IPS-18c (cell line): ENCODE data around the gene ENOX1.

Experiments
- H3K4me3 ChIP-seq: 2 replicates; pipeline ENCODE4 v1.7.0; 2013; ENCODE audit warnings: low read depth, mild to moderate bottlenecking, low read length, moderate library complexity; ENCODE audit not compliant: insufficient read depth
- H3K9me3 ChIP-seq: one replicate; pipeline ENCODE4 v1.6.1; 2013; ENCODE audit warnings: mild to moderate bottlenecking, low read length, moderate library complexity; ENCODE audit not compliant: control insufficient read depth, insufficient read depth

ENOX1 gene

GRCh38 chr13:43284162-43284561 lies 502.6 kb downstream of the ENOX1 start:
- Histone ChIP-seq H3K4me3 (no peak overlapping the region), H3K9me3 (no peaks in the 10 kb centered on the region)

DNA sequence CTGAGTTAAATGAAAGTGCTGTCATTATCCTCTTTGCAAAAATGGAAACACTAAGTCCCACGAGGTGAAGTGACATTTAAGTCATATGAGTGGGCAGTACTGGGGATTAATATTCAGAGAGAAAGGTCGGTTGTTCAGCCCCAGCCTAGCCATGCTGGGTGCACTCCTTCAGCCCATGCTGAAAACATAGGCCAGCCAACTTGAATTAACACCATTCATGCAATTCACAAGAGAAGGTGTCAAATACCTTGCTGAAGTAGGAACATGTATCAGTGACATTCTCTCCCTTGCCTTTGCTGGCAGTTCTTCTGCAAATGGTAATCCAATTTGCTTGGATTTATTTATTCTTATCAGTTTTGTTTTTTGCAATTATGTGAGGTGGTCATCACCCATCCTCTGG lies 507.1 kb downstream of the ENOX1 start:
- Histone ChIP-seq H3K9me3 (no peaks in the 10 kb centered on the region), H3K4me3 (no peak overlapping the region)

DNA sequence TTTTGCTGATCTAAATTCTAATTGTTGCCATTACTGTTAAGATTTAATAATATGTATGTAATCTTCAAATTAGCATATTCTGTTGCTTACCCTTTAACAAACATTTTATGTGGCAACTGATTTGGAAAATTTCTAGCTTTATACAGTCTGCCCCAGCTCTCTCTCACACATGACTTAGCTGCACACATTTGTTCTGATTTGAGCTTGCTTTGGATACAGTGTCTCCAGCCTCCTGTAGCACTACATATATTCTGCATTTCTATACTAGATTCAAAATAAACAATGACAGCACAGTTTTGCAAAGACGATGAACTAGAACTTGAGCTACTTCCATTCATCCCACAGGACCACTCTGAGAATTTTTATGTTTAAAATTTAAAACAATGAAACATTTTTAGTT lies 508.6 kb downstream of the ENOX1 start:
- Histone ChIP-seq H3K4me3 (no peak overlapping the region), H3K9me3 (no peaks in the 10 kb centered on the region)

DNA sequence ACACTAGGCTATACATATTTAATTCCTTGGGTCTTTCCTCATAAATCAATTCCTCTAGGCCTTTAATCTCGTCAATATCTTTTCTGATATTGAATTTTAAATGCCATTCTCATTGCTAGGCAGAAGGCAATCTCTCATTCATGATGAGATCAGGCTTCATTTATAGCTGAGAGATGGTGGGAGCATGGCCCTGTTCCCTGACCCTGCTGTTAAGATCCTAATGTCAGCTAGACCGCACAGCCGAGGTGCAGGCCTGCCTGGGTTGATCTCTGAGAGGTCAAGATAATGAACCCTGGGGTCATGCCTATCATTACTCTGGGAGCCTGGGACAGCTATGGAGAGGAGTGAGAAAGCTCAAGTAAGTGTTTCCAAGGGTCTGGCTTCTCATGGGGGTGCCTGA lies 509.6 kb downstream of the ENOX1 start:
- H3K9me3 ChIP-seq: no peaks in the 10 kb centered on the region
- H3K4me3 ChIP-seq: no peak overlapping the region

- H3K9me3 ChIP-seq: no peaks in the 10 kb centered on the region
Observed at GRCh38 chr13:43274881-43275280, 511.9 kb downstream of the ENOX1 start.

DNA sequence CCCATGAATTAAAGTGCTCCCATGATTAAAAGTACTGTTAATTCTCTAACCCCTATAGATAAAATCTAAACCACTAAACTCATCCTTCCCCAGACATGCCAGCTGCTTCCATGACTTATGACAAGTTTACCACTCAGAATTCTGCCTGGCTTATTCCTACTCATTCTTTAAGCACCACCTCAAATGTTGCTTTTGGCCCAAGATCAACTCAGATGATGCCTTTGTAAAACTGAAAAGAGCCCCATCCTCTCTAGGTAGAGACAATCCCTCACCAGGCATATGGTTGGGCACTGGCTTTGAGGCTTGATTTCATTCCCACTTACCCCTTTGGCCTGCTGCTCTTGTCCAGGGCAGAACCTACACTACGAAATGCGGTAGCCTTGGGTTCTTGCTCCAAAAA lies 513.4 kb downstream of the ENOX1 start:
- no peaks in the 10 kb centered on the region for H3K9me3 ChIP-seq
- no peak overlapping the region for H3K4me3 ChIP-seq

More at GRCh38 chr13:43274881-43275280, 511.9 kb downstream of the ENOX1 start:
- H3K4me3 ChIP-seq: no peak overlapping the region

DNA sequence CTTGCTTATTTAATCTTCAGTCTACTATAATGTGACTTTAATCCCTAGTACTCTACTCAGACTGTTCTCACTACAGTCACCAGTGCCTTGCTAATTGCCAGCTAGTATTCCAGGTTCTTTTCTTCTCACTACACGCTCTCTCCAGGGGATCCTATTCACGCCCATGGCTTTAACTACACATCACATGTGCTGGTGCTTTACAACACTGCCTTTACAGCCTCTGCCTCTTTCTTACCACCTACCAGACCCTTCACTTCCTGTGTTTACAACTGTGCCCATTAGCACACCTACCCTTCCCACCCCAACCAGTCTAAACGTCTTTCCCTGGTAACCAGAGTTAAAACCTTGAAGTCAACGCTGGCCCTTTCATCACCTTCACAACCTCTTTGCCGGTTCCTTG lies 513.9 kb downstream of the ENOX1 start:
- no peak overlapping the region for H3K4me3 ChIP-seq
- H3K9me3 ChIP-seq: no peaks in the 10 kb centered on the region

DNA sequence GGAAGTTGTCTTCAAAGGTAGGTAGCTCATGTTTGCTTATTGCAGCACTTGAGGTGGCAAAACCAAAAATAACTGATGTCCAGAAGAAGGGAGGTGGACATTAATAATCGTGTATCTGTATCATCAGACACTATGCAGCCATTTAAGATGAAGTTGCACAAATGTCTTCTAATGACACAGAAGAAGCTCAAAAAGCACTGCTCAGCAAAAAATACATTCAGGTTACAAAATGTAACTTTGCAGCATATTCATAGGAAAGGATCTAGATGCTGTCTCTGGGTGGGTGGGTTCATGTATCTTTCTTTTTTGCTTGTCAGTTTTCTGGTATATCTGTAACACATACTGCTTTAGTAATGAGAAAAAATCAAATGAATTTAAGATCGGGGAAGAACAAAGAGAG lies 515.6 kb downstream of the ENOX1 start:
- no peak overlapping the region for H3K4me3 ChIP-seq
- H3K9me3 ChIP-seq: no peaks in the 10 kb centered on the region

- no peak overlapping the region for H3K4me3 ChIP-seq
- H3K9me3 ChIP-seq: no peaks in the 10 kb centered on the region
Observed at GRCh38 chr13:43270130-43270830, 516.5 kb downstream of the ENOX1 start.

DNA sequence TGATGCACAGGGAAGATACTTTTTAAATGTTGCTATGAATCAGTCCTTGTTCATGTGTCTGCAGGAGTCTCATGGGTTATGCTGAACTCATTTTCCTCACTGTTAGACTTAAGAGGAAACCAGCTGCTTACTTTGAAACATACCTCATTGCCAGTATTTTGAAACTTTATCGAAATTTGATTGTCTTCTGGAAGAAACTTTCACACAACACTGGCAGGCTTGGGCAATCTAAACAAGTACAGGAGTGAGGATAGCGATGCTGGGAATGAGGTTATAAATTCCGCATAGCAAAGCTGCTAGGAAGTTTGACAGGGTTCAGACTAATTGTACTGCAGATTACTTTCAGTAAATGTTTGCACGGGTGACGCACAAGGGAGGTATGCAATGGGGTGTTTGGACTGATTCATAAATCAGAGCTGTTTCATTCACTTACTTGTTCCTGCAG lies 517.7 kb downstream of the ENOX1 start:
- no peak overlapping the region for H3K4me3 ChIP-seq
- H3K9me3 ChIP-seq: no peaks in the 10 kb centered on the region

GRCh38 chr13:43268632-43269031 lies 518.1 kb downstream of the ENOX1 start:
- Histone ChIP-seq H3K9me3 (no peaks in the 10 kb centered on the region), H3K4me3 (no peak overlapping the region)

DNA sequence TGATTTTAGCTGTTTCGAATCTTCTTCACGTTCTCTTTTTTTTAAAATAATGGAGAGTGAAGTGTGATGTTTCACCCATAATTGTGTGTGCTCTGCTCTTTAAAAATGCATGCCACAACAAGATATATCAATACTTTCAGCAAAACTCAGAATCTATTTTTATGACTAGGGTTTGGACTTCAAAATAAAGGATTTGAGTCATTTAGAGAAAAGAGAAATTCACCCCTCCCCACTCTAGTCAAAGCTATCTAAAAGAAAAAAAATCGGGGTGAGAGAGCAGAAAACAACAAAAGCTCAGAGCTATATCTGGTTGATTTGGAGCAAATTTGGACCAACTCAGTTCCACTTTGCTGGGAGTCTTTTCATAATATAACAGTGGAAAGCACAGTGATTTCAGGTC lies 518.9 kb downstream of the ENOX1 start:
- Histone ChIP-seq H3K9me3 (no peaks in the 10 kb centered on the region), H3K4me3 (no peak overlapping the region)

DNA sequence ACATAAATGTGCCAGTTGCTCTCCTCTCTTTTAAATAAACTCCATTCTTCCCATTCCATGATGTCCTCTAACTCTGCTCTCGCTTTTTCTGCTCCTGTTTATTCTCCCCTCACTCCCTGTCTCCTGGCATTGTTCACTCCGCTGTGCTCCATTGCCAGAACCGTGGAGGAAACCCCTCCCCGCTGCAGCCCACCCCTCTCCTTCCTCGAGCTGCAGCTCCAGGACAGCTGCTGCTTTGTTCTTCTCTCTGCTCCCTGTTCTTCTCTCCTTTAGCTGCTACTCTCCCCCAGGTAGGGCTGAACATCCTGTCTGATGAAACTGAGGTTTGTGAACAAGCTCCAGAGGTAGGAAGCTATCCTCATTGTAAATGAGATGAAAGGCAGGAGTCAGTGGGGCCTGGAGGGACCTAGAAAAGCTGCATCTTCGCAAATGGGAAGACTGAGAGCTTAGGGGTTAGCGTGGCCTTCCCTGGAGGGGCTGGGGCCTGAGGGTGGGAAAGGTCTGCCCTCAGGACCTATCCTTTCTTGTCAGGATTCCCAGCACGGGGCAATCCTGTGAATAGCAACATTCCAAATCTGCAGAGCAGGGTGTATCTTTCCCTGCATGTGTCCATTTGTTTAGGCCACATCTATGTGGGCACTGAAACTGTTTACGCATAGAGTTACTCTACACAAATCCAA lies 519.7 kb downstream of the ENOX1 start:
- no peak overlapping the region for H3K4me3 ChIP-seq
- no peaks in the 10 kb centered on the region for H3K9me3 ChIP-seq

GRCh38 chr13:43265028-43265427 lies 521.7 kb downstream of the ENOX1 start:
- H3K9me3 ChIP-seq: no peaks in the 10 kb centered on the region
- no peak overlapping the region for H3K4me3 ChIP-seq

- Histone ChIP-seq H3K9me3 (no peaks in the 10 kb centered on the region), H3K4me3 (no peak overlapping the region)
Observed at GRCh38 chr13:43264458-43264857, 522.3 kb downstream of the ENOX1 start.

DNA sequence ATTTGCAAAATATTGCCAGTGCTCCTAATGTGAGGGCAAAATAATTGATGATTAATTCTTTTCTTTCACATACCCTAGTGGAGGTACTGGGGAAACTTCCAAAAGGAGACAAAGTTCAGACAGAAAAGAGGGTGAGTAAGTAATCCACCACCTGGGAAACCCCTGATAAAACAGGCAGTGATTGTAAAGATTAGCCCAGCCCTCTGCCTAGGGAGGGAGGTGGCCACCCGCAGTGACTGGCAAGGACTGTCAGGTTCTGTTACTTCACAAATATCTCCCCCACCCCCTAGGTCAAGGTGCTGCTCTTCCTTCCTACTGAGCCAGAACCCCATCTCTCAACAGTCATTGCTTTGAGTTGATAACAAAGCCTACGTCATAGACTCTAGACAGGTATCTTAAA lies 523.7 kb downstream of the ENOX1 start:
- Histone ChIP-seq H3K4me3 (no peak overlapping the region), H3K9me3 (no peaks in the 10 kb centered on the region)

DNA sequence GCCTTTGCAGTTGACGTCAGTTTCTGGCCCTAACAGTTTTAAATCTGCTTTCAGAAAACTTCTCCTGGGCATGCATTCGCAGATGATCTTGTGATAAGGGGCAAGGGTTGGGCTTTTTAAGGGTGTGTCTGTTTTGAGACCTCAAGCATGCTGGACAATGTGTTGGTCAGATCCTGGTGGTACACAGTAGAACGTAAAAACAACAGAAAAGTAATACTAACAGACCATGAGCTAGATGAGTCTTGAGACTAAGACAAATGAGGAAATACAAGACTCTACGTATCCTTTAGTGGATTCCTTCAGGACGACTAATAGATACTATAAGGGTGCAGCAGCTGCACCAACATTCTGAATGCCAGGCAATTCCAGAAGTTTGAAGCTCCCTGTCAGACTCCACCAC lies 525.8 kb downstream of the ENOX1 start:
- no peak overlapping the region for H3K4me3 ChIP-seq
- no peaks in the 10 kb centered on the region for H3K9me3 ChIP-seq

GRCh38 chr13:43258771-43259170 lies 528.0 kb downstream of the ENOX1 start:
- H3K4me3 ChIP-seq: no peak overlapping the region

DNA sequence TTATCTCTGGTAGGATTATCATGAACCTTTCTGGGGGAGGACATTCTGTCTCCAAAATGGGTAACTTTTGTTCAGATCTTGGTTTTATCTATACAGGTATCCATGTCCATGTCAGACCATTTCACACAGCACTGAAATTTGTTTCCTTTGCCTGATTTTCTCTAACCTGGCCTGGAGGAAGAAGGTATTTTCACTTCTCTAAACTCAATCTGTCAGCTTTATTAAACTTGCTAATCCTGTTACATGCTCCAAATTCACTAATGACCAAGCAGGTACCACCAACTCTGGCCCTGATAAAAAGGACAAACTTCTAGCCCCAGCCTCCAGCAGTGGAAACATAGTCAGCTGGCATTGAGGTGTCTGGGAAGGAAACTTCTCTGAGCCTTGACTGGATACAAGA lies 529.0 kb downstream of the ENOX1 start:
- Histone ChIP-seq H3K4me3 (no peak overlapping the region), H3K9me3 (no peaks in the 10 kb centered on the region)

More at GRCh38 chr13:43258771-43259170, 528.0 kb downstream of the ENOX1 start:
- H3K9me3 ChIP-seq: no peaks in the 10 kb centered on the region
